HL-60 (cell line): ENCODE results near the gene GLI3.

Experiments
- DNase-seq, 2 experiments: peaks; one replicate each; pipeline ENCODE4 v3.0.0-alpha.2; 2010 to 2020; ENCODE audit warnings: low read depth in 1 of 2, low spot score in 1 of 2
- H3K27ac ChIP-seq: fragments of 250-450 bp; sonication (Bioruptor Pico); replicated peaks from 2 replicates; pipeline ENCODE4 v1.5.1; 2020; ENCODE audit warnings: mild to moderate bottlenecking, moderate library complexity
- H3K27me3 ChIP-seq: fragments of 250-450 bp; sonication (Bioruptor Pico); 2 replicates; pipeline ENCODE4 v1.5.1; 2021; ENCODE audit warnings: mild to moderate bottlenecking, moderate library complexity; ENCODE audit not compliant: insufficient read depth, poor library complexity, severe bottlenecking
- H3K4me3 ChIP-seq: replicated peaks from 2 replicates; pipeline ENCODE4 v1.5.1; 2011; ENCODE audit warnings: mild to moderate bottlenecking, control low read depth, low read length; ENCODE audit not compliant: insufficient read depth
- GABPA ChIP-seq: IDR thresholded peaks from 2 replicates; pipeline ENCODE4 v1.6.1; 2012; ENCODE audit warnings: low read depth
- POLR2AphosphoS5 ChIP-seq: IDR thresholded peaks from 2 replicates; pipeline ENCODE4 v1.6.1; 2012; ENCODE audit warnings: low read depth
- REST ChIP-seq: IDR thresholded peaks from 2 replicates; pipeline ENCODE4 v1.6.1; 2012; ENCODE audit warnings: low read depth; ENCODE audit not compliant: insufficient replicate concordance
- SPI1 ChIP-seq: IDR thresholded peaks from 2 replicates; pipeline ENCODE4 v1.6.1; 2012; ENCODE audit warnings: low read depth, mild to moderate bottlenecking, borderline replicate concordance
- TF ChIP-seq, protein P1 (sequence below): IDR thresholded peaks from one replicate; pipeline ENCODE4 v1.5.1; 2011; ENCODE audit warnings: low read length, control low read depth, inconsistent platforms; ENCODE audit not compliant: insufficient read depth

GLI3 gene

GRCh38 chr7:42059275-42059674 lies 177.7 kb downstream of the GLI3 start:
- no peak for DNase-seq
- H3K4me3 ChIP-seq, result no peak overlapping the region
- H3K27ac ChIP-seq, result no peak overlapping the region
- TF ChIP-seq GABPA, result no peak
- TF ChIP-seq REST, result no peak
- TF ChIP-seq, protein P1, sequence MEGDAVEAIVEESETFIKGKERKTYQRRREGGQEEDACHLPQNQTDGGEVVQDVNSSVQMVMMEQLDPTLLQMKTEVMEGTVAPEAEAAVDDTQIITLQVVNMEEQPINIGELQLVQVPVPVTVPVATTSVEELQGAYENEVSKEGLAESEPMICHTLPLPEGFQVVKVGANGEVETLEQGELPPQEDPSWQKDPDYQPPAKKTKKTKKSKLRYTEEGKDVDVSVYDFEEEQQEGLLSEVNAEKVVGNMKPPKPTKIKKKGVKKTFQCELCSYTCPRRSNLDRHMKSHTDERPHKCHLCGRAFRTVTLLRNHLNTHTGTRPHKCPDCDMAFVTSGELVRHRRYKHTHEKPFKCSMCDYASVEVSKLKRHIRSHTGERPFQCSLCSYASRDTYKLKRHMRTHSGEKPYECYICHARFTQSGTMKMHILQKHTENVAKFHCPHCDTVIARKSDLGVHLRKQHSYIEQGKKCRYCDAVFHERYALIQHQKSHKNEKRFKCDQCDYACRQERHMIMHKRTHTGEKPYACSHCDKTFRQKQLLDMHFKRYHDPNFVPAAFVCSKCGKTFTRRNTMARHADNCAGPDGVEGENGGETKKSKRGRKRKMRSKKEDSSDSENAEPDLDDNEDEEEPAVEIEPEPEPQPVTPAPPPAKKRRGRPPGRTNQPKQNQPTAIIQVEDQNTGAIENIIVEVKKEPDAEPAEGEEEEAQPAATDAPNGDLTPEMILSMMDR, result no peak
- TF ChIP-seq POLR2AphosphoS5, result no peak
- no peak for TF ChIP-seq SPI1
- H3K27me3 ChIP-seq, result no peaks in the 10 kb centered on the region

DNA sequence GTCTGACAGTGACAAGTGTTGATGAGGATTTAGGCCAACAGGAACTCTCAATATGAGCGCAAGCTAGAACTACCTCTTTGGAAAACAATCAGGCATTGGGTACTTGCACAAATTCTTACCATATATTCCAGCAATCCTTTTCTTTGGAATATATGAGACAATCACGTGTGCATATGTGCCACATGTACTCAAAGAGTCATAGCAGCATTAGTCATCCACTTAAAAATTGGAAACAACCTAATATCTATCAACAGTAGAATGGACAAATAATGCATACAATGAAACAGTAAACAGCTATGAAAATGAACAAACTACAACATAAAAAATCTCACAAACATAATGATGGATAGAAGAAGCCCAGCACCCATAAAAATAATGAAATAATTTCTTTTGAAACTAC lies 179.7 kb downstream of the GLI3 start:
- no peaks in the 10 kb centered on the region for H3K27me3 ChIP-seq
- H3K4me3 ChIP-seq, result no peak overlapping the region
- TF ChIP-seq SPI1, result no peak
- TF ChIP-seq GABPA, result no peak
- no peak for TF ChIP-seq POLR2AphosphoS5
- TF ChIP-seq, protein P1, result no peak
- no peak for TF ChIP-seq REST
- no peak for DNase-seq
- H3K27ac ChIP-seq, result no peak overlapping the region

DNA sequence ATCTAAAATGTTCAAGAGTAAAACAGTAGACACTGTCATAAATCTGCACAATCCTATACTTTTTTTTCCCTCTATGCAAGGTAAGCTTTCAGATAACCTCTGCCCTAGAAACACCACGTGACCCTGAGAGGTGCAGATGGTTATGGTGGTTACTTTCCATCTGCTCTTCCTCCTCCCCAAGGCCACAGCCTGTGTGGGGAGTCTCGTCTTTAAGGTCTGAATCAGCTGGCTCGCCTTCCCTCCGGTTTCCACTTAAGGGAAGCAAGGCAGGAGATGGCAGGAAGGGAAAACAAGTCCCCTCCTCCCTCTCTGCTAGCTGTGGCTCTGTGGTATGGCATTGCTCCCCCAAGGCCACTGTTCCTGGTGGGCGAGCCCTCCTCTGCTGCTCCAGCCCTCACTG lies 181.8 kb downstream of the GLI3 start:
- no peak for DNase-seq
- TF ChIP-seq SPI1 (no peak), REST (no peak), POLR2AphosphoS5 (no peak)
- TF ChIP-seq, protein P1, result no peak

More for the DNA sequence above, 181.8 kb downstream of the GLI3 start:
- Histone ChIP-seq H3K27ac (no peak overlapping the region), H3K4me3 (no peak overlapping the region), H3K27me3 (no peaks in the 10 kb centered on the region)
